NCI-H510A (cell line): ENCODE measurements around the gene ENTREP3.
"Not testable (repeated sequence)": the region's sequence is repeated elsewhere in the genome, so short reads cannot be mapped to it uniquely, and the experiment has no call there.

Experiments used
- DNase-seq: peaks from one replicate; lab custom pipeline; 2025; lab: John Stamatoyannopoulos, UW

Gene ENTREP3

GRCh38 chr1:155255243-155256007, at the start of gene ENTREP3:
ENTREP3 (minus strand) TSS chr1:155255483; CDS start chr1:155254877, 606 bp downstream.
- peak; percentile 49 for DNase-seq

GRCh38 chr1:155304558-155305063, 49.3 kb upstream of the ENTREP3 start:
- DNase-seq, result no peak

GRCh38 chr1:155301342-155301841, 46.1 kb upstream of the ENTREP3 start, which contains the start of gene PKLR:
PKLR (minus strand) TSS chr1:155301438; CDS start chr1:155301395, 43 bp downstream.
- no peak for DNase-seq

- no peak for DNase-seq
Measured at GRCh38 chr1:155300553-155301329, 45.5 kb upstream of the ENTREP3 start.

GRCh38 chr1:155300024-155300423, 44.7 kb upstream of the ENTREP3 start:
- DNase-seq, result no peak

- DNase-seq, result no peak
Measured at GRCh38 chr1:155297384-155297783, 42.1 kb upstream of the ENTREP3 start.

GRCh38 chr1:155296661-155297060, 41.4 kb upstream of the ENTREP3 start:
- DNase-seq, result no peak

GRCh38 chr1:155295942-155296267, 40.6 kb upstream of the ENTREP3 start:
- DNase-seq, result no peak

GRCh38 chr1:155295183-155295941, 40.1 kb upstream of the ENTREP3 start:
- DNase-seq, result no peak

GRCh38 chr1:155294520-155295182, 39.4 kb upstream of the ENTREP3 start:
- DNase-seq, result no peak

GRCh38 chr1:155293086-155293749, 37.9 kb upstream of the ENTREP3 start:
- DNase-seq, result no peak

- DNase-seq, result not testable (repeated sequence)
Measured at GRCh38 chr1:155291006-155291405, 35.7 kb upstream of the ENTREP3 start.

- DNase-seq, result no peak
Measured at GRCh38 chr1:155287987-155288543, 32.8 kb upstream of the ENTREP3 start.

- no peak for DNase-seq
Measured at GRCh38 chr1:155286544-155286943, 31.3 kb upstream of the ENTREP3 start.

GRCh38 chr1:155285631-155286044, 30.4 kb upstream of the ENTREP3 start:
- DNase-seq, result no peak

GRCh38 chr1:155285063-155285462, 29.8 kb upstream of the ENTREP3 start:
- DNase-seq, result no peak

- DNase-seq, result no peak
Measured at GRCh38 chr1:155284476-155284875, 29.2 kb upstream of the ENTREP3 start.

GRCh38 chr1:155282488-155283091, 27.3 kb upstream of the ENTREP3 start:
- DNase-seq, result no peak

- DNase-seq, result no peak
Measured at GRCh38 chr1:155279268-155279667, 24.0 kb upstream of the ENTREP3 start.

GRCh38 chr1:155278689-155279160, 23.4 kb upstream of the ENTREP3 start:
- no peak for DNase-seq
